Endometrial microvascular endothelial cells (primary cell): ENCODE measurements around the gene NDUFV2. TPM values are rescaled to one million over a fixed set of nuclear protein-coding genes. Genes with fewer than 3 reads are reported as not detected.

Source experiments
- in situ Hi-C: cut with HindIII; loops from 2 replicates; pipeline ENCODE4 v1.10.0; 2017; ENCODE audit warnings: low sequenced_read_pairs, low pct_unique_long_range_greater_than_20kb; ENCODE audit errors: inconsistent ontology term
- total RNA-seq: library from RNA; depleted of rRNA; stranded (reverse); fragments of >200 nt; gene quantifications from one replicate; pipeline ENCODE4 v1.2.3, GENCODE V29; 2015; ENCODE audit errors: inconsistent ontology term

NDUFV2 gene
- 197 TPM for total RNA-seq

DNA sequence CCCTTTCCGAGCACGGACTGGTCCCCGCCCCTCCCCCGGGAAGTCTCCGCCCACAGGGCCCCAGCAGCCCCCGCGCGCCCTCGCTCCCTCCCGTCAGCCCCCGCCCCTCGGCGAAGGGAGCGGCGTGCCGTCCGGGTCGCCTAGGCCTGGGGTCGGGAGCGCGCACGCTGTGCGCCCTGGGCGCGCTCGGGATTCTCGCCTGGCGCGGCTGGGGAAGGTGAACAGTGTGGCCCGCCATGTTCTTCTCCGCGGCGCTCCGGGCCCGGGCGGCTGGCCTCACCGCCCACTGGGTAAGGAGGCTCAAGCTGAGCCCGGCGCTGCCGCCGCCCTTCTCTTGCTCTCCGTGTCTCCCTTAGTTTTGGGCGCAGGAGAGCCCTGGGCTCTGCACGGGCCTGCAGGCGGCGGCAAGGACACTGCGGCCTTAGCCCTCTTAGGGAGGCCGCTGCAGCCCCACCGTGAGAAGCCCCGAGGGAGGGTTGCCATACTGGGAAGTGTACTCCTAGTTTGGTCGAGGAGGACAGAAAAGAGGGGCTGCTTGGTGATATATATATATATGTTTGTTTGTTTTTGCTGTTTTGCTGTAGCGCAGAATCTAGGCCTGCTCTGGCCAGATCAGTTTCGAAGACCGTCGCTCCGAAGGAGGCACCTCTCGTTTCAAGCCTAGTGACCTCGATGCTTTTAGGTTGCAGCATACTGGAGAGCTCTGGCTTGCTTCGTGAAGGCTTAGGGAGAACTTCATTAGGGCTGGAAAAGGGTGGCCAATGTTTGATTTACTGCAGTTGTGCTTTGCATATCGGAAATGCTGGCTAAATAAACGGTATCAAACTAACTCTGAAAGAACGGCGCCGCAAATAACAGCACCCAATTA, at the start of gene NDUFV2:
NDUFV2 (plus strand) TSS at position 192 of the 868 bp plus-strand sequence; CDS start at position 237, 45 bp downstream.
- in situ Hi-C loops, result no loop called here

DNA sequence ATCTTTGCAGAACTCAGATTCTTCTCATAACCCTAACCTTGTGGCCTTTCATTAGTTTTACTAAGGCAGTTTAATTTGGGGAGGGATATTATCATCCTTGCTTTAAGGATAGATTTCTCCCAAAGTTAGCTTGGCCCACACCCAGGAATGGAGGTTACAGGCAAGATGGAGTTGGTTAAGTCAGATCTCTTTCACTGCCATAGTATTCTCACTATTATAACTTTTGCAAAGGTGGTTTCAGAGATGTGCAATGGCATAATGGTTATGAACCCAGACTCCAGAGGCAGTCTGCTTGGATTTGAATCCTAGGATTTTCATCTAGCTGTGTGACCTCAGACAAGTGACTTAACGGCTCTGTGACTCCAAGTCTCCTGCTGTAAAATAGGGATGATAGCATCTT, 48.7 kb upstream of the NDUFV2 start:
- in situ Hi-C loops, result no loop called here

DNA sequence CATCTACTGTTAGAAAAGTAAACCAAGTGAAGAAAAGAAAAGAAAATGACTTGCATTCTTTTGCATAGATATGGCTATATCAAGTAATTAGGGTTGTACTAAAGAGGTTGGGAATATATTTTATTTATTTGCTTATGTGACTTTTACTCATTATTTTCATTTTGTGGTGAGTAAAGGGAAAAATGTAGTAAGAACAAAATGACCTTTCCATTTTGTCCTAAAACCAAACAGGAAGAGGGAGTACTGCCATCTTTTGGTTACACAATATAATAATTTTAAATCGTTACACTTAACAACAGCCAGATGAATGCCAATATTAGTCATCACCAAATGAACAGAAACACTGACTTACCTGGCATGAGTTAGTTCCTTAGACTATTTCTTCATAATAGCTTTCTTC, 47.3 kb upstream of the NDUFV2 start:
- in situ Hi-C loops, result no loop called here

GRCh38 chr18:9055626-9056025, 46.9 kb upstream of the NDUFV2 start:
- in situ Hi-C loops, result no loop called here

DNA sequence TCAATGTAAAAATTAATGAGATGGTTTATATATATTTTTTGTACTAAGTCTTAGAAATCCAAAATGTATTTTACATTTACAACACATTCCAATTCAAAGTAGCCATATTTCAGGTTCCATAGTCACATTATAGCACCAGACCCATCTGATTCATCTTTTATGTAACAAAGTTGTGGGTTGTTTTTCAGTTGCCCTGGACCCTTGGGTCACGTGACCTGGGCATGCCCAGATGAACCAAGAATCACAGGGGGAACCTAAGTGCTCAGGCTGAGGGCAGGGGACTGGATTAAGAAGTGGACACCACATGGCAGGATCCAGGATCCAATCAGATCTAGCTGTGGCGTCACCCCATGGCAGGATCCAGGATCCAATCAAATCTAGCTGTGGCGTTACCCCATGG, 44.9 kb upstream of the NDUFV2 start:
- in situ Hi-C loops, result no loop called here

DNA sequence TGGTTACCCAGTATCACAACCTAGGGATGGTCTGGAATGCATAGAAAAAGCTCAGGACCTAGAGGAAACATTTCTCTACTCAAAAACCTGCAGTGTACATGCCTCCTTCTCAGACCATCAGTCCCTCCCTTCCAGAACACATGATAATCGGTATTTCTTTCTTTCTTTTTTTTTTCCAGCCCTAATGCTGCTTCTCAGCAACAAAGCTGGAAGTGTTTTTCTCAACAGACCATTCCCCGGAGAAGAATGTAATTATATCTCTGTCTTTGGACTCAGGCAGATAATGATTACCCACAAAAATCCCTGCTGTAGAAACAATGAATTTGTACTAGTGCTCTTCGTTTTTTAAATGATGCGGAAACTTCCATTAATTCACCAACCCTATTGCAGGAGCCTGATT, 44.1 kb upstream of the NDUFV2 start:
- in situ Hi-C loops, result no loop called here

DNA sequence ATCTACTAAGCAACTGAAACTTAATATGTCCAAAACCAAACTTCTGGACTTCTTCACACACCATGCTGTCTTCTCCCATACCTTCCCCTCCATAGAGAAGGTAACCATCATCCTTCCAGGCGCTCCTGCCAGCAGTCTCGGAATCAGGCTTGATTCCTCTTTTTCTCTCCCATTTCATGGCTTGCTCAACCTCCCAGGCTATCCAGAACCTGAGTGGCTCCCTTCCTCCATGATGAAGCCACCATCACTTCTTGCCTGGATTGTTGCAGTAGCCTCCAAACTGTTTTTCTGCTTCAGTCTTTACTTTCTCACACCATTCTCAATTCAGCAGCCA, 40.1 kb upstream of the NDUFV2 start:
- in situ Hi-C loops, result no loop called here

DNA sequence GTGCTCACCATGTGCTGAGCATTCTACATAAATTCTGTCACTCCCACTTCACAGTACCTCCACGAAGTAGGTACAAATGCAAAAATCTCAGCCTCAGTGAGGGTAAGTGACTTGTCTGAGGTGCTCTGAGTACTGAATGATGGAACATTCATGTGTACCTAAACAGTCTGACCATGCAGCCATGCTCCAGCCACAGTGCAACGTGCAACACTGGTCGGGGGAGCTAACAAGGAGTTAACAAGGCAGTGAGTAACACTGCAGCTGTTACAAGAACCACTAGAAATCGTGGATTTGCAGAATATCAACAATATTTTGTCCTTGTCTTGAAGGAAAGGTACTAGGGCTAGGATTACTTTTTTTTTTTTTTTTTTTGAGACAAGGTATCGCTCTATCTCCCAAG, 36.6 kb upstream of the NDUFV2 start:
- in situ Hi-C loops, result no loop called here

- in situ Hi-C loops, result no loop called here
These were observed 36.1 kb upstream of the NDUFV2 start for GRCh38 chr18:9066358-9066757.

DNA sequence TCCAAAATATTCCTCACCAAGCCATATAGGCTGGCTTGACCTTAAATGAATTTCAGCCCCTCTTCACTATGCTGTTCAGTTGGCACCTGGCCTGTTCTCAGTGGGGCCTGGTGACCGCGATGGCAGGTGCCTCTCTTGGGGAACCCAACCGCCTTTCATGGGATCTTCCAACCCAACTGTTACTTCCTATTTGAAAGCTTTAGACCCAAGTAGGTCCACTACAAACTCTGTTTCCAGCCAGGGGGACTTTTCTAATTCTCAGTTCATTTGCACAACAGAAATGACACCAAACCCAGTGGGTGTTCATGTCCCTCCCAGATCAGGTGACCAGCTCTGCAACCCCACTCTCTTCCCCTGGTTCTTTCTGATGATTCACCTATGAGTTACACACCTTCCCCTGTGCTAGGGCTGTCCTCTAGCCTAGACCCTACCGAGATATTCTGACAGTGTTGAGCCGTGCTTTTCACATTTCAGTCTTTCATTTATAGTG, 35.6 kb upstream of the NDUFV2 start:
- in situ Hi-C loops, result no loop called here

DNA sequence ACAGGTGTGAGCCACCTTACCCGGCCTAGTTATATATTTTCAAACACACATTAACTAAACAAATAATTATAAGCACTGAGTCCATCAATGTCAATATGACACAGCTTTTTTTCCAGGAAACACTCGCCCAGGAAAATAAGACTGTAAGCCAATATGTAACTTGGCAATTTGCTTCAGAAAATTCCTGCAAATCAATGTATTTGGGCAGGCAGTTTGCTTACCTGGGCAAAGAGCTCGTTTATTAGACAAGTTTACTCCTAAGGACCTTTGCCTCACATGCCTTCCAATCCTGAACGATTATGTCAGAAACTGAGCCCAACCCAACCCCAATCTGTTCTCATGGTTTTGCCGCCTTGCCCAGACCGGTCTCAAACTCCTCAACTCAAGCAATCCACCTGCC, 34.7 kb upstream of the NDUFV2 start:
- in situ Hi-C loops, result no loop called here

- in situ Hi-C loops, result no loop called here
These were observed 34.2 kb upstream of the NDUFV2 start for GRCh38 chr18:9068346-9068745.

DNA sequence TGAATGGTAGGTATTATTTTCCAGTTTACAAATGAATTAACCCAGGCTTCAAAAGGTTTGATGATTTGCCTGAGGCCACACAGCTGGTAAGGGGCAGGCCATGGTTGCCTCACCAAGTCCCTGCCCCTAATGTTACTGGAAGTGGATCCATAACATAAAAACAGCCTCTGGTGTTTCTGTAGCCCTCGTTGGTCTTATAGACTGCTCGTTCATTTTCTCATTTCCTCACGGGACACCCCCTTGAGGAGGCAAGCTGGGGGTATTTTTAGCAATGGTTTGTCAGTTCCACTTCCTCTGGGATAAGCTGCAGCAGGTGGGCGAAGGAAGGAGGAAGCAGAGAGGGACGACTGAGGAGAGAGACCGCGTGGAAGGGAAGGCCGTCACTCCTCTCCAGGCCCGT, 32.9 kb upstream of the NDUFV2 start:
- in situ Hi-C loops, result no loop called here

DNA sequence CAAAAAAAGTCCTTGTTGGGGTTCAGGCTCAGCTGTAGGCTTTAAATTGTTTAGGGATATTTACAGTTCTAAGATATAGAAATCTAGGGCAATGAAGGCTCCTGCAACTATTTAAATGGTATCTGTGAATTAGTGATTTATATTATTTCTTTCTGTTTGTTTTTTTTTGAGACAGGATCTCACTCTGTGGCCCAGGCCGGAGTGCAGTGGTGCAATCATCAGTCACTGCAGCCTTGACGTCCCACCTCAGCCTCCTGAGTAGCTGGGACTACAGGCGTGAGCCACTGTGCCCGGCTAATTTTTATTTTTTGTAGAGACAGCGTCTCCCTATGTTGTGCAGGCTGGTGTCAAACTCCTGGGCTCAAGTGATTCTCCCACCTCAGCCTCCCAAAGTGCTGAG, 32.3 kb upstream of the NDUFV2 start:
- in situ Hi-C loops, result no loop called here

GRCh38 chr18:9079818-9080528, 22.5 kb upstream of the NDUFV2 start:
- in situ Hi-C loops, result no loop called here

GRCh38 chr18:9081940-9082339, 20.6 kb upstream of the NDUFV2 start:
- in situ Hi-C loops, result no loop called here

GRCh38 chr18:9082711-9083510, 19.6 kb upstream of the NDUFV2 start:
- in situ Hi-C loops, result no loop called here

DNA sequence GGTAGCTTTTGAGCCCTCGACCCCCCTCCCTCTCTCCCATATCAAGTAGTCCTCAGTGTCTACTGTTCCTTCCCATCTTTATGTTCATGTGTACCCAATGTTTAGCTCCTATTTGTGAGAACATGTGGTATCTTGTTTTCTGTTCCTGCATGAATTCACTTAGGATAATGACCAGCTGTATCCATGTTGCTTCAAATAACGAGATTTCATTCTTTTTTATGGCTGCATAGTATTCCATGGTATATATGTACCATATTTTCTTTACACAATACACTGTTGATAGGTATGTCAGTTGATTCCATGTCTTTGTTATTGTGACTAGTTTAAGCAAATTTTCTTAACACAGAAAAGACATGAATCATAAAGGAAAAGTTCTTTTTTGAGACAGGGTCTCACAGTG, 16.5 kb upstream of the NDUFV2 start:
- in situ Hi-C loops, result no loop called here

- in situ Hi-C loops, result no loop called here
These were observed 15.9 kb upstream of the NDUFV2 start for GRCh38 chr18:9086624-9087023.
